Posterior cingulate gyrus (tissue), 11 donors: ENCODE results near the gene PRKAR2A.
"Not testable (repeated sequence)": the region's sequence is repeated elsewhere in the genome, so short reads cannot be mapped to it uniquely, and the experiment has no call there.

Source experiments
- DNase-seq, 10 donors: peaks; one replicate each; pipeline versions ENCODE4 v3.0.0 to v3.0.0-alpha.2; 2020 to 2021; ENCODE audit warnings: mixed read lengths in 3 of 10
- intact Hi-C: fragments of 100-400 bp; cut with DNase I; formaldehyde crosslinking; loops from one replicate; pipeline ENCODE4 v1.15.1; 2023

Gene PRKAR2A

DNA sequence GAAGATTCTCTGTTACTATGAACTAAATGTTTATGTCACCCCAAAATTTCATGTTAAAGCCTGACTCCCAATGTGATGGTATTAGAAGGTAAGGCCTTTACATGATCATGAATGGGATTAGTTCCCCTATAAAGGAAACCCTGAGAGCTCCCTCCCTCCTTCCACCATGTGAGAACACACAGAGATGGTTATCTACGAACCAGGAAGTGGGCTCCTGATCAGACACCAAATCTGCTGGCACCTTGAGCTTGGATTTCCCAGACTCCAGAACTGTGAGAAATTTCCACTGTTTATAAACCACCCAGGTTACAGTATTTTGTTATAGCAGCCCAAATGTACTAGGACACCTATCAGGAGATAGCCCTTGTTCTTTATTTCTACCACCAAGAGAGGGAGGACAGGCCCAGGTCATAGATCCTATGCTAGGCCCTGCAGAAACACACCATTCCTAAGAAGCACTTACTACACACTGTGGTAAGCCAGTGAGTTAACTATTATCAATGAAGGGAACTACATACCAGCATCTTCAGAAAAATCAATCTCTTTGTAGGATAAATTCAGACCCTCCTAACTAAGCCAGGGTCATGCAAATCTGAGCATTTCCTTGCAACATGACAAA lies 59.0 kb downstream of the PRKAR2A start:
- DNase-seq = no peak
- intact Hi-C loops = no loop called here

DNA sequence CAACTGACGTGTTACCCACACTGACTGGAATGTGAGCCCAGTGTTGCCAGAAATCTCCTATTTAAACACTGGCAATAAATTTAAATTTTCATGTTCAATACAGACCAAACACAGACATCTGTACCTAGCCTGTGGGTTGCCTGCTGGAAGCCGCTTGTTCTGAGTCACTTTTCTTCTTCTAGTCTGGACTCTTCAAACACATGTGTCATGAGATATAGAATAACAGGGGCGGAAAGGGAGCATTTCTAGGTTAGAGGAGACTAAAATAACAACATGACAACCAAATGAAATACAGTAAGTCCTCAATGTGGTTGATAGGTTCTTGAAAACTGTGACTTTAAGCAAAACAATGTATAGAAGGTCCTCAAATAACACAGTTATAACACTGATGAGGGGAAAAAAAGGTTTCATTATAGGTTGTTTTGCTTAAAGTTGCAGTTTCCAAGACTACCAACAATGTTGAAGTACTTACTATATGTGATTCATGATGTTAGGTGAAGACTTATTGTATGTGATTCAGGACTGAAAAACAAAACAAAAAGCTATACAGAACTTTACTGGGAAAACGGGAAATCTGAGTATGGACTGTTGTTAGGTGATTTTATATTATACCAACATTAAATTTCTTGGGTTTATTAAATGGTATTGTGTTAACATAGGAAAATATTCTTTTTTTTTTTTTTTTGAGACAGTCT lies 63.1 kb downstream of the PRKAR2A start:
- intact Hi-C loops = no loop called here
- peak in 1 of 10 donors; percentile 8 for DNase-seq

DNA sequence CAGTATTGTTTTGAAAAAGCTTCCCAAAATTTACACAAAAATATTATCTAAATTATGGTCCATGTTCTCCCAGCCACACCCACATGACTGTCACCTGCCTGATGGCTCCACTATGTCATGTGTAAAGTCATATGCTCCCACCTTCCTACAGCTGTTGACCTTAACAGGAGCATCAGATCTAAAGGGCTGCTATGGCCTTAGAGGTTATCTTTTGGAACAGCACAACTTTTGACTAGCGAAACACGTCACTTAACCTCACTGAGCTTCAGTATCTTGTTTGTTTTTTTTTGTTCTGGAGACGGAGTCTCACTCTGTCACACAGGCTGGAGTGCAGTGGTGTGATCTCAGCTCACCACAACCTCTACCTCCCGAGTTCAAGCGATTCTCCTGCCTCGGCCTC lies 64.4 kb downstream of the PRKAR2A start:
- intact Hi-C loops = no loop called here
- no peak for DNase-seq

DNA sequence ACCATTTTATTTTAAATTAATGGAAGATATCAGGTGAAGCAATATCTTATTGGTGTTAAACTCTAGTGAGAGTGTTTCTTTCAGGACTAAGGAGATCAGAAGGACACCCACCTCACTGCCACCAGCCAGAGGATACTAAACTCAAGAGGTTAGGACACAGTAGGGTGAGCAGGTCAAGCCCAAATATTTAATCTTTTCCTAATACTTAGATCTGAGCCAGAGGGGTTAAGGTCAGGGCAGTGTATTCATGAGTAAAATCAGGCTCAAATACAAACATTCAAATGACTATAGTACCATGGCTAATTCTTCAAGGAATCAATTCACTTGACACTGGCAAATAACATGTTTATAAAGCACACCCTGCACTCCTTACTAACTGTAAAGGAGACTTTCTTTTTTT lies 65.6 kb downstream of the PRKAR2A start:
- no peak for DNase-seq
- intact Hi-C loops = no loop called here

DNA sequence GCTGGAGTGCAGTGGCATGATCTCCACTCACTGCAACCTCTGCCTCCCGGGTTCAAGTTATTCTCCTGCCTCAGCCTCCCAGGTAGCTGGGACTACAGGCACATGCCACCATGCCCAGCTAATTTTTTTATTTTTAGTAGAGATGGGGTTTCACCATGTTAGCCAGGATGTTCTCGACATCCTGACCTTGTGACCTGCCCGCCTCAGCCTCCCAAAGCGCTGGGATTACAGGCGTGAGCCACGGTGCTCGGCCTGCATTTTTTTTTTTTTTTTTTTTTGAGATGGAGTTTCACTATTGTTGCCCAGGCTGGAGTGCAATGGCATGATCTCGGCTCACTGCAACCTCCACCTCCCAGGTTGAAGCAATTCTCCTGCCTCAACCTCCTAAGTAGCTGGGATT lies 69.1 kb downstream of the PRKAR2A start:
- DNase-seq, intact Hi-C loops: not testable (repeated sequence)

DNA sequence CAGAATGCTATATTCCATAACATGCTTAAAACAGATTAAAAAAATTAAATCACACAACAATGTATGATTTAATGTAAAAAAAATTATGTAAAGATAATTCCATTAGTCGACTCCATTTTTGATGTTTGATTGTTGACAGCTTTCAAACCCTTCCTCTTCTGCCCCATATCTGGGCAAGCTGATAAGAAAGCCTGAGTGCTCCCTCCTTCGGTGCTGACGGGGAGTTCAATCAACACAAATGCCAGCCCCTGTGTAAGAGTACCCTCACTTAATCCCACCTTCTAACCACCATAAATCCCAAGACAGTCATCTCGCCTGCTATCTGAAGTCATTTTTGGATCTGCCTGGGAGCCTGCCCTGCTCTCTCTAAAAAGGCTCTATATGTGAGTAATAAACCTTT lies 70.8 kb downstream of the PRKAR2A start:
- intact Hi-C loops = no loop called here
- DNase-seq = no peak

DNA sequence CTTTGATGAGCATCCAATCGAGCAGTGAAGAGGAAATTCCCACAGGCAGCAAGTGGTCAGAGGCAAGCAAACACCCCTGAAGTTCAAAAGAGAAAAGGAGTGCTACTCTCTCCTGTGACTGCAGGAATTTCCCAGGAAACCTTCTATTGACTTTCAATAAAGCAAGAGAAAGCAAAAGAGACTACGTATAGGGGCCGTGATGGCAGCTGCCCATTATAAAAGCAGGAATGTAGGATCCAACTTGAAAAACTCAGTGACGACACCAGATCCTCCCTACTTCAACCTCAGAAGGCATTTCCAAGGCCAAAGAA lies 77.5 kb downstream of the PRKAR2A start:
- intact Hi-C loops = no loop called here

DNA sequence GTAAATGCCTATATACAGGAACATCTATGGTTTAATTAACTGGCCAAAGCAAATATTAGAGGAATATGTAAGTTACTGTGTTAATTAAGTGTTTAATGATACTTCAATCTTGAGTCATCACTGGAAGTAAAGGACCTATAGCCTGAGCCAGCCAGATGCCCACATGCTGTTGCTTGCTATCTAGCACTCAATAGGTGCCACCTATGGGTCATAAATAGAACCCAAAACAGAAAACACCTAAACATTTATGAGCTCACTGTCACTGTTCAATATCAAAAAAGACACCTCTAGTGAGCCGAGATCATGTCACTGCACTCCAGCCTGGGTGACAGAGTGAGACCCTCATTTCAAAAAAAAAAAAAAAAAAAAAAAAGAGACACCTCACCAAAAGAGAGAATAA lies 82.3 kb downstream of the PRKAR2A start:
- intact Hi-C loops = no loop called here
- DNase-seq = peak in 1 of 10 donors; percentile 24

More for the DNA sequence above, 77.5 kb downstream of the PRKAR2A start:
- no peak for DNase-seq

DNA sequence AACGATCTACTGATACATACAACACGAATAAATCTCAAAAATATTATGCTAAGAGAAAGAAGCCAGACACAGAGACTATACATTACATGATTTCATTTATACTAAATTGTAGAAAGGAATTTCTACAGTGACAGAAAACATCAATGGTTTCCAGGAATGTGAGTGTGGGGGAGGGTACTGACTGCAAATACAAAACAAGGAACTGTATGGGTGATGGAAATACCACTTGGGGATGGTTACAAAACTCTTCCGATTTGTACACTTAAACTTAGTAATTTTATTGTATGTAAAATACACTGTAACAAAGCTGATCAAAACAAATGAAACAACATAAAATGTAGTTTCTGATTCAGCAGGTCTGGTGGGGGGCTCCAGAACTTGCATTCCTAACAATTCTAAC lies 84.9 kb downstream of the PRKAR2A start:
- intact Hi-C loops = no loop called here
- DNase-seq = no peak

DNA sequence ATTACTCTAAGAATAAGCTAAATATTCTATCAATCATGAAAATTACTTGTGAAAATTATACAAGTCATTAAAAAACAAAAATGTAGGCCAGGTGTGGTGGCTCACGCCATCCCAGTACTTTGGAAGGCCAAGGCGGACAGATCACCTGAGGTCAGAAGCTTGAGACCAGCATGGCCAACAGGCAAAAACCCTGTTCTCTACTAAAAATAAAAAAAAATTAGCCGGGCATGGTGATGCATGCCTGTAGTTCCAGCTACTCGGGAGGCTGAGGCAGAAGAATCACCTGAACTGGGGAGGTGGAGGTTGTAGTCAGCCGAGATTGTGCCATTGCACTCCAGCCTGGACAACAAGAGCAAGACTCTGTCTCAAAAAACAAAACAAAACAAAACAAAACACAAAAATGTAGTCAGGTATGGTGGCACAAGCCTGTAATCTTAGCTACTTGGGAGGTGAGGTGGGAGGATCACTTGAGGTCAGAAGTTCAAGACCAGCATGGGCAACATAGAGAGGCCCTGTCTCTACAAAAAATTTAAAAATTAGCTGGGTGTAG lies 87.6 kb downstream of the PRKAR2A start:
- intact Hi-C loops, DNase-seq: not testable (repeated sequence)

DNA sequence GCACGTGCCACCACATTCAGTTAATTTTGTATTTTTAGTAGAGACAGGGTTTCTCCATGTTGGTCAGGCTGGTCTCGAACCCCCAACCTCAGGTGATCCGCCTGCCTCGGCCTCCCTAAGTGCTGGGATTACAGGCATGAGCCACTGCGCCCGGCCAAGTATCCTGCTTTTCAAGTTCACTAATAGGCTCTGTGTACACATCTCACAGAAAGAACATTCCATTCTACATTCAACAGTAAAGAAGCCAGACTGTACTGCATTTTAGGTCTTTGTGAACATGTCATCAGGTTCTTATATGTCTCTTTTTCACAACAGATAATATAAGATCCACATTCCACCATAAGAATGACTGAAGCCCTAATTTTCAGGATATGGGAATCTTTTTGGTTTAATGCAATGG lies 88.1 kb downstream of the PRKAR2A start:
- DNase-seq, intact Hi-C loops: not testable (repeated sequence)

DNA sequence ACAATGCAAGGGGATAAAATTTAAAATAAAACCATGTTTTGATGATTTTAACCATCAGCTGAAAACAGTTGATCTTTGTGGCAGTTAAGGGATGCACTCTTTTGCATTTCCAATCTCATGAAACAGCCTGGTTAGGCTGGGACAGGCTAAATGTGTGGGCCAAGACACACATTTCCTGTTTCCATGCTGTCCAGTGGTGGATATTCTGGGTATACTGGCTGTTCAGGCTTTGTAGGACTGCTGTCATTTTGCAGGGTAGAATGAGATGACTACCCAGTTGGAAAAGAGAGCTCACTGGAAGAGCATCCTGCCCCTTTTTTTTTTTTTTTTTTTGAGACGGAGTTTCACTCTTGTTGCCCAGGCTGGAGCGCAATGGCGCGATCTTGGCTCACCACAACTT lies 88.6 kb downstream of the PRKAR2A start:
- no peak for DNase-seq

DNA sequence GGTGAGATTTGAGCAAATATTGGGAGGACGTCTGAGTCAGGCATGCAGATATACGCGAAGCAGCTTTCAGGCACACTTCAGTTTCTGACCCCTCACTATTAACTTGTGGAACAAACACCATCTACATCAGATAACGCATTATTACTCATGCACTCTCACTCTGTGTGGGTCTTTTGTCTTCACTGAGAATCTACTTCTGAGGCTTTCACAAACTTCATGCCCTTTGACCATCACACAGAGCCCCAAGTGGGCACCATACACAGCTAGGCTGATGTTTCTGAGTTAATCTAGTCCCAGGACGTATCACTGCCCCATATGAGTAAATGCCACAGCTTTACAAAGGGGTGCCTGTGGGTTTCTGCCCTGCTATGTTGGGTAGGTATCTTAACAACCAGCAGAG lies 91.0 kb downstream of the PRKAR2A start:
- intact Hi-C loops = no loop called here

More for the DNA sequence above, 88.6 kb downstream of the PRKAR2A start:
- intact Hi-C loops = no loop called here

DNA sequence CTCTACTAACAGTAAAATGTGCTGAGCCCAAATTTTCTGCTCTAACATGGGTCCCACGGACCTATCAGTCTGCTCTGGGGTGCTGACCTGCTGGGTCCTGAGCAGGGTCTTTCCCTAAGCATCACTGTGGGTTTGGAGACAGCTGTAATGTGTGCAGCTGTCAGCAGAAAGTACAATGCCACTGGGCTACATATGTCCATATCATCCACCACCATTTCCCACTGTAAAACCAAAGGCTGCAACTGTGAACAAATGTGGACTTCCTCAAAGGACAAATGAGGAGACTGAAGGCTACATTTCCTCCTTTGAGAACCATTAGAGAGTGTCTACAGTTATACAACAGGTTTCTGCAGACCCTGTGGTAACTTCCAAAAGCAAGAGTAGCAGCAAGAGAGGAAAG lies 96.8 kb downstream of the PRKAR2A start:
- DNase-seq = no peak
- intact Hi-C loops = no loop called here

More for the DNA sequence above, 91.0 kb downstream of the PRKAR2A start:
- peak in 1 of 10 donors; percentile 17 for DNase-seq

DNA sequence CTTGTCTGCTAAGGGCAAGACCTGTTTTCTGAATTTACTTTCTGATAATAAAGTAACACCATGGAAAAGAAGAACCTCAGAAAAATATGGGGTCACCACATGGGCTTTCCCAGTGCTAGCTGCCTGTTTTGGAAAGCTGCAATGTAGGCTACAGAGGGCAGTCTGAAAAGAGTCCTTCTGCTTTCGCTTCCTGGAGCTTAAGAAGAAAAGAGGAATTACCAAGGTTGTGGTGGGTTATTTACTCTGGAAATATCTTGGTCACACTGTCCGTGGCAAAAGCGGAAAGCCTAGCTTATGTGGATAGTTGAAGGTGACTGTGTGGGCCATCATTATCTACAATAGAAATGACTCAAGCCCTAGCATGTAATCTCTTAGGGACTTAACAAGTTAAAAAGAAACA lies 98.9 kb downstream of the PRKAR2A start:
- DNase-seq = no peak
- intact Hi-C loops = loop anchor here (10.0 kb wide), 1 partner anchor 96 kb away; the partner anchor contains the start of gene PRKAR2A

DNA sequence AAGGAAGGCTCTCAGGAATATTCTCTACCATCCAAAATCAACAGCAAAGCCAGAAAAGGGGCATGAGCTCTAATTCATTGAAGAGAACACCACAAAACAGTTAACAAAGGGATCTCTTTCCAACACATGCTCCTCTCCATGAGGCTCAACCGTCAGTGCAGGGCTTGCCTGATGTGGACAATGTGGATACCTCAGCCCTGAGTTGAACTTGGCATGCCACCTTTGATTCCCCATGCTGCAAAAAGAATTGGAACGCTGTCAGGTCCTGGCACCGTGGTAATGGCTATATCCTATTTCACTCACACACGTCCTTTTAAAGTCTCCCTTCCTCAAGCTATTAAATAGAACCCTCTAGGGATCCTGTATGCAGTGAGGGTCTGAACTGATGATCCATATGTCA lies 100.0 kb downstream of the PRKAR2A start:
- DNase-seq = peak in 2 of 10 donors; percentile 29 to 32
- intact Hi-C loops = loop anchor here (10.0 kb wide), 1 partner anchor 97 kb away; the partner anchor contains the start of gene PRKAR2A

DNA sequence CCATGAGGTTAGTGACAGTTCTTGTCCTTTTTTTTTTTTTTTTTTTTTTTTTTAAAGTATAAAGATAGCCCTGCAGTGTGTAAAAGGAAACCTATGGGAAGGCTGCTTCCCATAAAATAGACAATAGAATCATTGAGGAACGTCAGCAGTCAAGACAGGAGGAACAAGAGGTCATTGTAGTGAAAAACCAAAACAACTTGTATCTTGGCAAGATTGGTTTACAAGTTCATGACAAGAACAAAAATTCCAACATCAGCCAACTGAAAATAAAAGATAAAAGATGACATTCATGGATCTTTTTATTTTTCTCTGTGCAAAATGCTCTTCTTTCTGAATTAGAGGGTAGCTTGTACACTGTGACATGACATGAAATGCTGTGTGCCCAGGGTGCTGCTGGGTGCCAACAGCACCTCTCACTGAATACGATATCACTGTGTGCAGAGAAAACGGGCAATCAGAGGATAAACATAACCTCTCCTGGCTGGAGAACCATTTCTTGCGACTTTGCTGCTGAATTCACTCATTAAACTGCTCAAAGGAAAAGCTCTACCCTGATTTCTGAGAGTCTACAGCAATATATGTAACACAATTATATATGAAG lies 100.6 kb downstream of the PRKAR2A start:
- peak in 4 of 10 donors; percentile 8 to 41 (median 11) for DNase-seq
- intact Hi-C loops = loop anchor here (10.0 kb wide), 1 partner anchor 98 kb away; the partner anchor contains the start of gene PRKAR2A

DNA sequence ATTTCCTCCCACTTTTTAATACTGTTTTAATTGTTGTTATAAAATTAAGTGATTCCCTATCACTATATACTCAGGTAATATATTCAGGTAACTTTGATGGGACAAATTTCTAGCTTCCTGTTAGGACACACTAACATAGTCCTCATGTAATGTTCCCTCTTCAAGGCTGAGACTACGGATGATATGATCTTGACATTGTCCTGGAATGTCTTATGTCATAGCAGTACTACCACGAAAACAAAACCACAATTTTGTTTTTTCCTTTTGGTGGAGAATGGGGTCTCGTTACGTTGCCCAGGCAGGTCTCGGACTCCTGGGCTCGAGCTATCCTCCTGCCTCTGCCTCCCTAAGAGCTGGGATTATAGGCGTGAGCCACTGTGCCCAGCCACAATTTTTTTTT lies 103.9 kb downstream of the PRKAR2A start:
- no peak for DNase-seq
- intact Hi-C loops = loop anchor here (10.0 kb wide), 1 partner anchor 101 kb away; the partner anchor contains the start of gene PRKAR2A

DNA sequence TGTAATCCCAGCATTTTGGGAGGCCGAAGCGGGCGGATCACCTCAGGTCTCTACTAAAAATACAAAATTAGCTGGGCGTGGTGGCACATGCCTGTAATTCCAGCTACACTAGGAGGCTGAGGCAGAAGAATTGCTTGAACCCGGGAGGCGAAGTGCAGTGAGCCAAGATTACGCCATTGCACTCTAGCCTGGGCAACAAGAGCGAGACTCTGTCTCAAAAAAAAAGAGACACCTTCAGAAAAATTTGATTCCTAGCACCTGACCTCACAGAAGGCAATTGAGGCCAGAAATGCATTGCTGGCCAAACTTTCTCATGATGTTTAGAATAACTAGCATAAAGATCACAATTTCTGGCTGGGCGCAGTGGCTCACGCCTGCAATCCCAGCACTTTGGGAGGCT lies 106.4 kb downstream of the PRKAR2A start:
- intact Hi-C loops = loop anchor here (2.0 to 10.0 kb wide), 2 partner anchors 56 to 104 kb away; partner anchors contain the start of genes NCKIPSD and PRKAR2A
- DNase-seq = peak in 1 of 10 donors; percentile 65

DNA sequence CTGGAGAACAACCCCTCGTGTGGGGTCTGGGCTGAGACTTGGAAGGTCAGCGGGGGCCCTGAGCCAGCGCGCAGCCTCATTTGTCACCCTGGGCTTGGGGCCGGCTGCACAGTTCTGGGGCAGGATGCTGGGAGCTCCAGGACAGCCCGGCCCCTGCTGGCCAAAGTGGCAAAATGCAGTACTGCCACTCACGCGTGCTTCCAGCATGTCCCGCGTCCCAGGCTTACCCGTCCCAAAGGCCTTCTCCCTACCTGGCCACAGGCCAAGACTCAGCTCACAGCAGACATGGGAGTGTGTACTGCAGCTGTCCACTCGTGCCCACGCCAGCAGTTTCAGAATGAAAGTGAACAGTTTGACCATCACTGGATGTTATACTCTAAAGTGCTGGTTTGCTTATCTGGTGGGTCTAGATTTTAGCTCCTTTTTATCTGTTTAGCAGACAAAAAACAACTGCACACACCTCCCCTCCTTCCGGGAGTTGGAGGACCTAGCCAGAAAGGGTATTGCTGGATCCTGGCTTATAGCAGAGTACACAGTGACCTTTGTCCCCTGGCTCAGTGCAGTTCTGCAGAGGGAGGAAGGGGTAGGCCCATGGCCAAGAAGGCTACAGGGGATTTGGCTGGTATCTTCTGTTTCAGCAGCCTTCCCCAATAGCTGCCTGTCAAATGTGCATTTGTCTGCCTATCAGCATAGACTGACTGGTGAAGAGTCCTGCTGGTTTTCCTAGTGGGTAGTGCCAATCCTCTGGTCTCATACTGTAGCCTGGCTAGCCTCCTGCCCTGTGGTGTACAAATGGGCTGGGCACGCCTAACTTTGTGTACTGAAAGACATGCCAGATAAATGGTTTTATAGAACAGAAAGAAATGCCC lies 107.5 kb downstream of the PRKAR2A start:
- intact Hi-C loops = loop anchor here (2.0 to 10.0 kb wide), 2 partner anchors 55 to 105 kb away; partner anchors contain the start of genes NCKIPSD and PRKAR2A
- peak; percentile 82 to 99 (median 90) for DNase-seq
